Transverse colon (tissue), 4 donors: ENCODE data around the gene GALNT8. TPM values are rescaled to one million over a fixed set of nuclear protein-coding genes. Genes with fewer than 3 reads are reported as not detected.

Experiments
- DNase-seq: peaks from one replicate; pipeline ENCODE4 v3.0.0-alpha.2; 2019
- H3K27ac ChIP-seq, 4 donors: fragments of 200-600 bp; sonication (generic); 2 replicates each; pipeline ENCODE4 v1.5.1; 2016 to 2018; ENCODE audit warnings: inconsistent platforms in 4 of 4
- H3K27me3 ChIP-seq: fragments of 200-600 bp; sonication (generic); 2 replicates; pipeline ENCODE4 v1.5.1; 2017; ENCODE audit warnings: inconsistent platforms
- H3K36me3 ChIP-seq, 4 donors: fragments of 200-600 bp; sonication (generic); 2 replicates each; pipeline ENCODE4 v1.5.1; 2017 to 2019; ENCODE audit warnings: inconsistent platforms in 4 of 4
- H3K4me1 ChIP-seq, 4 donors: fragments of 200-600 bp; sonication (generic); 2 replicates each; pipeline ENCODE4 v1.5.1; 2017 to 2020; ENCODE audit warnings: inconsistent platforms in 4 of 4
- H3K4me3 ChIP-seq, 4 donors: fragments of 200-600 bp; sonication (generic); 1 replicate in 1 of 4; 2 replicates in 3 of 4; pipeline versions ENCODE4 v1.5.1 to v1.6.1; 2017 to 2019; ENCODE audit warnings: inconsistent platforms in 4 of 4
- H3K9me3 ChIP-seq, 2 donors: fragments of 200-600 bp; sonication (generic); 2 replicates each; pipeline ENCODE4 v1.5.1; 2017 to 2019; ENCODE audit warnings: inconsistent platforms in 2 of 2
- CTCF ChIP-seq, 5 experiments: fragments of 200-600 bp in 3 of 5; fragments of 450-650 bp in 2 of 5; sonication (generic) in 3 of 5; IDR thresholded peaks; 1 replicate in 2 of 5; 2 replicates in 3 of 5; pipeline ENCODE4 v1.5.1; 2016 to 2017; ENCODE audit warnings: antibody characterized with exemption in 5 of 5, inconsistent platforms in 3 of 5, mild to moderate bottlenecking in 2 of 5, moderate library complexity in 1 of 5
- EP300 ChIP-seq: sonication (generic); formaldehyde crosslinking; IDR thresholded peaks from one replicate; pipeline ENCODE4 v1.6.1; 2017; ENCODE audit warnings: antibody characterized with exemption, low read depth
- POLR2A ChIP-seq: fragments of 450-650 bp; IDR thresholded peaks from one replicate; pipeline ENCODE4 v1.6.1; 2016; ENCODE audit warnings: antibody characterized with exemption, mild to moderate bottlenecking, moderate library complexity
- POLR2AphosphoS5 ChIP-seq, 3 donors: sonication (generic); formaldehyde crosslinking; IDR thresholded peaks; one replicate each; pipeline ENCODE4 v1.6.1; 2016; ENCODE audit warnings: antibody characterized with exemption in 3 of 3
- WGBS, 2 donors: methylation state at CpG; one replicate each; pipeline ENCODE4 v1.1.5; 2018; ENCODE audit warnings: low coverage in 1 of 2; 5-methylcytosine and 5-hydroxymethylcytosine counted together
- in situ Hi-C, 4 donors: fragments of 200-750 bp; cut with MboI; loops; one replicate each; pipeline versions ENCODE4 v1.15.0 to v1.15.1; 2017; ENCODE audit warnings: low sequenced_read_pairs in 3 of 4, low pct_ligation_motif_present in 1 of 4, low pct_unique_long_range_greater_than_20kb in 1 of 4
- intact Hi-C: fragments of 100-400 bp; cut with DNase I; formaldehyde crosslinking; loops from one replicate; pipeline ENCODE4 v1.15.1; 2023; ENCODE audit warnings: low total_unique reads
- total RNA-seq, 4 donors: library from RNA; depleted of rRNA; stranded (reverse); fragments of >200 nt; gene quantifications; one replicate each; pipeline ENCODE4 v1.1.0, GENCODE V29; 2016

GALNT8 gene
- total RNA-seq, 4 donors from 2014 or later = 3.5 to 43.2 (median 14.2) TPM

GRCh38 chr12:4736091-4736490 is 15.9 kb downstream of the GALNT8 start:
- TF ChIP-seq POLR2AphosphoS5 (IDR thresholded peaks at IDR 0.05) = peak in 2 of 3 donors; percentile 11 to 43
- TF ChIP-seq POLR2A = no peak
- TF ChIP-seq CTCF (IDR thresholded peaks at IDR 0.05) = no peak
- TF ChIP-seq EP300 = no peak
- DNase-seq = no peak
- no peaks in the 10 kb centered on the region for H3K36me3 ChIP-seq
- H3K4me3 ChIP-seq = no peak overlapping the region
- intact Hi-C loops = no loop called here
- H3K9me3 ChIP-seq = no peaks in the 10 kb centered on the region
- in situ Hi-C loops = no loop called here
- no peaks in the 10 kb centered on the region for H3K27me3 ChIP-seq
- 60 to 71% methylated on average over 1 of the region's 1 CpG for WGBS, 2 donors
- H3K27ac ChIP-seq = peak overlapping the region; percentile 18 to 50 (median 43)
- no peaks in the 10 kb centered on the region for H3K4me1 ChIP-seq

- DNase-seq = no peak
- intact Hi-C loops = no loop called here
Observed at GRCh38 chr12:4738541-4738940, 18.3 kb downstream of the GALNT8 start.

GRCh38 chr12:4742416-4742970 is 22.3 kb downstream of the GALNT8 start:
- in situ Hi-C loops (no loop called here), intact Hi-C loops (no loop called here)
- DNase-seq = no peak
- Histone ChIP-seq H3K36me3 (no peaks in the 10 kb centered on the region), H3K9me3 (no peaks in the 10 kb centered on the region), H3K4me1 (no peaks in the 10 kb centered on the region), H3K27ac (no peak overlapping the region), H3K27me3 (no peaks in the 10 kb centered on the region), H3K4me3 (no peak overlapping the region)
- WGBS, 2 donors = 88 to 92% methylated on average over 11 to 15 of the region's 15 CpGs
- TF ChIP-seq POLR2A (no peak), EP300 (no peak), CTCF (IDR thresholded peaks at IDR 0.05) (no peak), POLR2AphosphoS5 (IDR thresholded peaks at IDR 0.05) (no peak)

More at GRCh38 chr12:4738541-4738940, 18.3 kb downstream of the GALNT8 start:
- no peaks in the 10 kb centered on the region for H3K27me3 ChIP-seq
- TF ChIP-seq POLR2AphosphoS5 (IDR thresholded peaks at IDR 0.05) (peak in 1 of 3 donors; percentile 54), CTCF (IDR thresholded peaks at IDR 0.05) (no peak)
- H3K4me3 ChIP-seq = no peak overlapping the region
- no peak overlapping the region for H3K27ac ChIP-seq
- H3K4me1 ChIP-seq = no peaks in the 10 kb centered on the region
- in situ Hi-C loops = no loop called here
- WGBS, 2 donors = 54 to 57% methylated on average over 4 of the region's 4 CpGs
- H3K36me3 ChIP-seq = no peaks in the 10 kb centered on the region
- H3K9me3 ChIP-seq = no peaks in the 10 kb centered on the region

- in situ Hi-C loops = no loop called here
- Histone ChIP-seq H3K27ac (no peak overlapping the region), H3K4me3 (no peak overlapping the region), H3K27me3 (no peaks in the 10 kb centered on the region), H3K9me3 (no peaks in the 10 kb centered on the region), H3K36me3 (no peaks in the 10 kb centered on the region), H3K4me1 (no peaks in the 10 kb centered on the region)
- DNase-seq = peak; percentile 51
- TF ChIP-seq POLR2A (no peak), POLR2AphosphoS5 (IDR thresholded peaks at IDR 0.05) (no peak), CTCF (IDR thresholded peaks at IDR 0.05) (no peak), EP300 (no peak)
- 84 to 90% methylated on average over 2 to 4 of the region's 4 CpGs for WGBS, 2 donors
- intact Hi-C loops = no loop called here
Observed at GRCh38 chr12:4743046-4743445, 22.8 kb downstream of the GALNT8 start.
